DND-41 (cell line): Measurements from ENCODE around the gene ARHGAP26.

Experiments used
- ATAC-seq: fragments of 200-7000 bp; cut with Tn5 transposase; 3 replicates; pipeline ENCODE4 v1.9.1; 2021; ENCODE audit warnings: low read depth; ENCODE audit not compliant: insufficient read depth
- DNase-seq: peaks from one replicate; pipeline ENCODE4 v3.0.0-alpha.2; 2020
- H2AFZ ChIP-seq: 2 replicates; pipeline ENCODE4 v1.6.0; 2012; ENCODE audit warnings: low read depth, low read length
- H3K27ac ChIP-seq: 2 replicates; pipeline ENCODE4 v1.5.1; 2012; ENCODE audit warnings: low read length, inconsistent platforms
- H3K27me3 ChIP-seq: fragments of 200-600 bp; sonication (generic); 2 replicates; pipeline ENCODE4 v1.6.0; 2012; ENCODE audit warnings: low read length, mild to moderate bottlenecking, inconsistent platforms; ENCODE audit not compliant: insufficient read depth, poor library complexity
- H3K36me3 ChIP-seq: 2 replicates; pipeline ENCODE4 v1.5.1; 2012; ENCODE audit warnings: low read length, inconsistent platforms; ENCODE audit not compliant: insufficient read depth
- H3K4me1 ChIP-seq: 2 replicates; pipeline ENCODE4 v1.5.1; 2012; ENCODE audit warnings: mild to moderate bottlenecking, low read length; ENCODE audit not compliant: insufficient read depth
- H3K4me2 ChIP-seq: 2 replicates; pipeline ENCODE4 v1.6.0; 2012; ENCODE audit warnings: mild to moderate bottlenecking, moderate library complexity, low read length, inconsistent platforms; ENCODE audit not compliant: insufficient read depth
- H3K4me3 ChIP-seq, 2 experiments: fragments of 200-600 bp in 1 of 2; shearing (Covaris generic) in 1 of 2; 2 replicates each; pipeline ENCODE4 v1.5.1; 2012 to 2016; ENCODE audit warnings: inconsistent platforms in 2 of 2, low read length in 2 of 2, mild to moderate bottlenecking in 2 of 2, low read depth in 1 of 2, moderate library complexity in 1 of 2
- H3K79me2 ChIP-seq: 2 replicates; pipeline ENCODE4 v1.6.0; 2012; ENCODE audit warnings: low read length, inconsistent platforms; ENCODE audit not compliant: insufficient read depth
- H3K9ac ChIP-seq: 2 replicates; pipeline ENCODE4 v1.6.0; 2012; ENCODE audit warnings: low read depth, mild to moderate bottlenecking, inconsistent platforms, low read length, moderate library complexity
- H3K9me3 ChIP-seq: 2 replicates; pipeline ENCODE4 v1.5.1; 2012; ENCODE audit warnings: low read length, moderate library complexity, mild to moderate bottlenecking, inconsistent platforms; ENCODE audit not compliant: insufficient read depth, severe bottlenecking
- H4K20me1 ChIP-seq: 2 replicates; pipeline ENCODE4 v1.6.0; 2012; ENCODE audit warnings: low read length; ENCODE audit not compliant: insufficient read depth
- EZH2 ChIP-seq: IDR thresholded peaks from 3 replicates; pipeline ENCODE4 v1.6.1; 2012; ENCODE audit warnings: borderline replicate concordance, low read depth, mild to moderate bottlenecking, moderate library complexity, low read length, inconsistent platforms; ENCODE audit not compliant: severe bottlenecking
- TF ChIP-seq, protein P1 (sequence below): IDR thresholded peaks from 2 replicates; pipeline ENCODE4 v1.5.1; 2012; ENCODE audit warnings: borderline replicate concordance, low read length, moderate library complexity, mild to moderate bottlenecking; ENCODE audit not compliant: poor library complexity, severe bottlenecking; ENCODE audit errors: extremely low read depth

The ARHGAP26 gene

DNA sequence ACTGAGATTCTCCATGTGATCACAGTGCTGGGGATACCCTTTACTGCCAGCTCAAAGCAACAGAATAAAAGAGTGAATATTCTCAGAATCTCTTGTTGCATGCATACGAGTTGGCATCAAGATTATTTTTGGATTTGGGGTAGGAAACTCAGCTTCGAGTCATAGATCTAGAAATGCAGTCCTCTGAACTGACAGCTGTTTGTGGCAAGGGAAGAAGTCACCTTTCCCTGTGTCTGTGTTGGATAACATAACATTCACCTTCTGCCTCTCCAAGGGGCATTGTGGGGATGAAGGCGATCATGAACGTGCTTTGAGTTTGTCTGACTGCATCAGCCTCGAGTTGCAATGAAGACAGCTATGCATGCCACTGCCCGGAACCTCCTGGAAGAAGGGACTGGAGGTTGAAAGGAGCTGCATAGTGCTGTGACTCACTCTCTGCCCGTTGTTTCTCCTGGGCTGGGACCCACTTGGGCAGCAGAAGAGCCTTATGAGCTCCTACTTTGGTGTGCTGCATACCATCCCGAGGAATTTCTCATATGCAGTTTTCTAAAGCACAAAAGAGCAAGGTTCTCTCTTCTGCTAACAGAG lies 231.7 kb downstream of the ARHGAP26 start:
- Histone ChIP-seq H3K9me3 (no peaks in the 10 kb centered on the region), H3K79me2 (peaks cover 2% of the 10 kb centered on the region; the same call in 1 of the 2 replicates), H4K20me1 (no peaks in the 10 kb centered on the region), H3K27ac (peak overlapping the region; percentile 95), H3K9ac (peak overlapping the region; percentile 64), H3K27me3 (no peaks in the 10 kb centered on the region), H3K4me3 (peak overlapping the region in 1 of 2 experiments; percentile 21; a peak in 2 of 4 replicates), H2AFZ (peak overlapping the region; percentile 73), H3K36me3 (no peaks in the 10 kb centered on the region), H3K4me2 (peak overlapping the region; percentile 58), H3K4me1 (peaks cover 59% of the 10 kb centered on the region)
- ATAC-seq (peak; percentile 58), DNase-seq (peak; percentile 61)
- no peak for TF ChIP-seq EZH2
- TF ChIP-seq, protein P1, sequence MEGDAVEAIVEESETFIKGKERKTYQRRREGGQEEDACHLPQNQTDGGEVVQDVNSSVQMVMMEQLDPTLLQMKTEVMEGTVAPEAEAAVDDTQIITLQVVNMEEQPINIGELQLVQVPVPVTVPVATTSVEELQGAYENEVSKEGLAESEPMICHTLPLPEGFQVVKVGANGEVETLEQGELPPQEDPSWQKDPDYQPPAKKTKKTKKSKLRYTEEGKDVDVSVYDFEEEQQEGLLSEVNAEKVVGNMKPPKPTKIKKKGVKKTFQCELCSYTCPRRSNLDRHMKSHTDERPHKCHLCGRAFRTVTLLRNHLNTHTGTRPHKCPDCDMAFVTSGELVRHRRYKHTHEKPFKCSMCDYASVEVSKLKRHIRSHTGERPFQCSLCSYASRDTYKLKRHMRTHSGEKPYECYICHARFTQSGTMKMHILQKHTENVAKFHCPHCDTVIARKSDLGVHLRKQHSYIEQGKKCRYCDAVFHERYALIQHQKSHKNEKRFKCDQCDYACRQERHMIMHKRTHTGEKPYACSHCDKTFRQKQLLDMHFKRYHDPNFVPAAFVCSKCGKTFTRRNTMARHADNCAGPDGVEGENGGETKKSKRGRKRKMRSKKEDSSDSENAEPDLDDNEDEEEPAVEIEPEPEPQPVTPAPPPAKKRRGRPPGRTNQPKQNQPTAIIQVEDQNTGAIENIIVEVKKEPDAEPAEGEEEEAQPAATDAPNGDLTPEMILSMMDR: no peak

DNA sequence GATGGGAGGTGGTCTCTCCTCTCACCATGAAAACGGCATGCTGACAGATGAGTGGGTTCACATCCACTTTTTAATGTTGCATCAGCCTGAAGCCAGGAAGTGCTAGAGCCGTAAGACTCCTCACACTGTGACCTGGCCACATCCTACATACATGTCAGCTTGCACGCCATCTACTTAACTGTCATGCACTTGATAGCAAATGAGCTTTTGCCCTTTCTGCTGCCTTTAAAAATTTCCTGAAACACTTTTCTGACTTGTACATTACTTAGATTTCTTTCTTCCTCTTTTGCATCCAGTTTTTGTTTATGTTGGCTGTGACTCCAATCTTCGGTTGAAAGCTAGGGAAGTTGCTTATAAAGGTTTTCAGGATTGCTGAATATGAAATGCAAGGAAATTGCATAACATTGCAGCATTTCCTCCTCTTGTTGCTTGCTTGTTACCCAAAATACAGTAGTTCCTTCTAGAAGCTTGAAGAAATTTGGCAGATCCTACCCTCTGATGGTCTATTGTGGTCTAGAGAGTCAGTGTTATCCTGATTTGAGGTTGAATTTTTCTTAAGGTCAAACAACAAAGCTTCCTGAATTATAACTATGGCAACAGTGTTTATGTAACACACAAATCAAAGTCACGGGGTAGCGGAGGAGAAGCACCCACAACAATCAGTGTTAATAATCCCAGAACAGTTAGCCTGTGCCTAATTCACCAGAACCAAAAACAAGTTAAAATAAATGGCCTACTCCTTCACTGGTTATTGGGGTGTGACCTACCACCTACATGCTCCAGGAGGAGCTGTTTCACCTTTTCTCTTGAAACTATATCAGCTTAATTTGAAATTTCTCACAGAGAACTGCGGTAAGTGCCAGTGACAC lies 232.5 kb downstream of the ARHGAP26 start:
- no peaks in the 10 kb centered on the region for H3K36me3 ChIP-seq
- peak overlapping the region; percentile 58 for H3K4me2 ChIP-seq
- H3K4me3 ChIP-seq: peak overlapping the region in 1 of 2 experiments; percentile 21; a peak in 2 of 4 replicates
- peak overlapping the region; percentile 76 for H2AFZ ChIP-seq
- TF ChIP-seq, protein P1: peak; percentile 90
- TF ChIP-seq EZH2: no peak
- peak; percentile 86 for DNase-seq
- no peaks in the 10 kb centered on the region for H3K27me3 ChIP-seq
- H3K9ac ChIP-seq: peak overlapping the region; percentile 64
- H3K27ac ChIP-seq: peak overlapping the region; percentile 95
- no peaks in the 10 kb centered on the region for H4K20me1 ChIP-seq
- no peaks in the 10 kb centered on the region for H3K9me3 ChIP-seq
- peaks cover 2% of the 10 kb centered on the region; the same call in 1 of the 2 replicates for H3K79me2 ChIP-seq
- ATAC-seq: peak; percentile 91
- H3K4me1 ChIP-seq: peaks cover 52% of the 10 kb centered on the region

DNA sequence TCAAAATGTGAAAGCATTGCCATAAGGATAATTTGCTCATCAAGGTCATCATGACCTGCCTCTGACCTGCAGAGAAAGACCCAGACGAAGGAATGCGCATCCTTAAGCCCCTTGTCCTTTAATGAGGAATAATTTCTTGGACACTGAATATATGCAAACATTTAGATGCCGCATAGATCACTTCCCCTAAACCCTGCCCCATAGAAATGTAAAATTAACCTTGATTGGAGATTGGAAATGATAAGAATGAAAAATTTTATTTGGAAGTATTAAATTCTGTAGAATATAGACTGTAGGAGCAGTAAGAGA lies 233.1 kb downstream of the ARHGAP26 start:
- peak overlapping the region; percentile 76; the same call in 1 of the 2 replicates for H2AFZ ChIP-seq
- peak overlapping the region; percentile 58 for H3K4me2 ChIP-seq
- H3K4me1 ChIP-seq: peaks cover 46% of the 10 kb centered on the region
- H3K4me3 ChIP-seq: peak overlapping the region in 1 of 2 experiments; percentile 21; a peak in 1 of 4 replicates
- H3K9me3 ChIP-seq: no peaks in the 10 kb centered on the region
- no peak for ATAC-seq
- no peaks in the 10 kb centered on the region for H4K20me1 ChIP-seq
- peak overlapping the region; percentile 95 for H3K27ac ChIP-seq
- no peaks in the 10 kb centered on the region for H3K36me3 ChIP-seq
- no peaks in the 10 kb centered on the region for H3K27me3 ChIP-seq
- peak overlapping the region; percentile 64 for H3K9ac ChIP-seq
- peaks cover 2% of the 10 kb centered on the region; the same call in 1 of the 2 replicates for H3K79me2 ChIP-seq
- no peak for DNase-seq
- TF ChIP-seq, protein P1: no peak
- no peak for TF ChIP-seq EZH2
